ENCODE results near the gene PCBP3.
"Not testable (repeated sequence)": the region's sequence is repeated elsewhere in the genome, so short reads cannot be mapped to it uniquely, and the experiment has no call there.

- not testable (repeated sequence) for TF ChIP-seq CTCF (optimal IDR thresholded peaks at IDR 0.05 in 1 of 3, IDR thresholded peaks at IDR 0.05 in 1 of 3, conservative IDR thresholded peaks at IDR 0.05 in 1 of 3; ENCODE audit: extremely low read depth in 1 of 3, insufficient read depth in 2 of 3, low read length in 3 of 3); EZH2 (IDR thresholded peaks at IDR 0.05; ENCODE audit: low read length)
These were observed 30.9 kb upstream of the PCBP3 start for GRCh38 chr21:45612665-45613019.
